ENCODE data around the gene TRIM64C.
"Not testable (repeated sequence)": the region's sequence is repeated elsewhere in the genome, so short reads cannot be mapped to it uniquely, and the experiment has no call there.

Gene TRIM64C

GRCh38 chr11:49059012-49059411 lies at the start of gene TRIM64C:
TRIM64C (minus strand) TSS chr11:49059112; CDS start chr11:49059112, 0 bp downstream.
- not testable (repeated sequence) for H3K4me3 ChIP-seq (ENCODE audit: low read depth, low read length)

GRCh38 chr11:49102356-49102755 lies 43.4 kb upstream of the TRIM64C start:
- H3K4me3 ChIP-seq (ENCODE audit: low read depth, low read length), result not testable (repeated sequence)

- H3K4me3 ChIP-seq (ENCODE audit: low read depth, low read length), result not testable (repeated sequence)
Measured at GRCh38 chr11:49069897-49070296, 11.0 kb upstream of the TRIM64C start.

GRCh38 chr11:49049821-49050220 lies 9.1 kb downstream of the TRIM64C start:
- not testable (repeated sequence) for H3K4me3 ChIP-seq (ENCODE audit: low read depth, low read length)

- H3K4me3 ChIP-seq (ENCODE audit: low read depth, low read length), result not testable (repeated sequence)
Measured at GRCh38 chr11:49048229-49048628, 10.7 kb downstream of the TRIM64C start.

- H3K4me3 ChIP-seq (ENCODE audit: low read depth, low read length), result not testable (repeated sequence)
Measured at GRCh38 chr11:49028523-49028922, 30.4 kb downstream of the TRIM64C start, which contains the start of gene TRIM49B. TRIM49B (plus strand) TSS chr11:49028823; CDS start chr11:49031600, 2,777 bp downstream.

Measured in iPS-11a (cell line).